Adrenal gland (tissue), 12 donors: ENCODE measurements around the gene CFAP206. TPM values are rescaled to one million over a fixed set of nuclear protein-coding genes. Genes with fewer than 3 reads are reported as not detected.

Experiments used
- DNase-seq, 7 donors: peaks; one replicate each; pipeline ENCODE4 v3.0.0-alpha.2; 2019 to 2020
- H3K27ac ChIP-seq, 5 donors: fragments of 200-600 bp; sonication (generic) in 4 of 5; 1 replicate in 3 of 5; 2 replicates in 2 of 5; pipeline versions ENCODE4 v1.5.1 to v1.8.0; 2016 to 2020; ENCODE audit warnings: mild to moderate bottlenecking in 1 of 5
- H3K27me3 ChIP-seq: fragments of 200-600 bp; 2 replicates; pipeline ENCODE4 v1.8.0; 2021
- H3K36me3 ChIP-seq, 2 donors: fragments of 200-600 bp; replicated peaks in 1 of 2; 1 replicate in 1 of 2; 2 replicates in 1 of 2; pipeline versions ENCODE4 v1.5.1 to v1.8.0; 2018 to 2022
- H3K4me1 ChIP-seq, 2 donors: fragments of 200-600 bp; replicated peaks in 1 of 2; 1 replicate in 1 of 2; 2 replicates in 1 of 2; pipeline versions ENCODE4 v1.5.1 to v1.8.0; 2018 to 2021
- H3K4me3 ChIP-seq, 4 donors: fragments of 200-600 bp; sonication (generic) in 3 of 4; one replicate each; pipeline ENCODE4 v1.5.1; 2016 to 2018
- H3K9me3 ChIP-seq, 3 donors: fragments of 200-600 bp; sonication (generic) in 1 of 3; replicated peaks in 1 of 3; 1 replicate in 2 of 3; 2 replicates in 1 of 3; pipeline versions ENCODE4 v1.5.1 to v1.8.0; 2016 to 2021
- CTCF ChIP-seq, 6 experiments: fragments of 450-650 bp in 4 of 6; fragments of 200-600 bp in 2 of 6; sonication (generic) in 1 of 6; IDR thresholded peaks; 1 replicate in 5 of 6; 2 replicates in 1 of 6; pipeline versions ENCODE4 v1.5.1 to v1.8.0; 2016 to 2021; ENCODE audit warnings: antibody characterized with exemption in 6 of 6, mild to moderate bottlenecking in 2 of 6, moderate library complexity in 1 of 6
- POLR2A ChIP-seq, 2 donors: fragments of 450-650 bp; IDR thresholded peaks; one replicate each; pipeline ENCODE4 v1.6.1; 2017; ENCODE audit warnings: antibody characterized with exemption in 2 of 2, mild to moderate bottlenecking in 2 of 2, moderate library complexity in 1 of 2
- WGBS, 4 donors: extraction: QIAGEN DNeasy Blood & Tissue Kit in 2 of 4; methylation state at CpG; one replicate each; pipeline versions ENCODE4 v1.1.5 to v1.1.7; 2013 to 2017; 5-methylcytosine and 5-hydroxymethylcytosine counted together
- intact Hi-C, 2 donors: fragments of 100-400 bp; cut with DNase I; formaldehyde crosslinking; loops; one replicate each; pipeline versions ENCODE4 v1.14.1 to v1.15.0; 2022 to 2023
- polyA plus RNA-seq, 3 donors: library from polyadenylated mRNA; stranded (reverse); fragments of 200-250 nt in 2 of 3; fragments of 350-450 nt in 1 of 3; fragmentation: Illumina TruSeq in 1 of 3; extraction: RNeasy Lipid Tissue Mini Kit (QIAGEN cat#74804) in 1 of 3; gene quantifications; one replicate each; pipeline ENCODE4 v1.2.3, GENCODE V29; 2013 to 2014
- total RNA-seq, 9 donors: library from RNA; depleted of rRNA in 4 of 9; stranded (reverse); fragments of >200 nt in 4 of 9; fragments of 120-200 nt in 1 of 9; fragmentation: NEBNext Ultra II Directional in 1 of 9; extraction: Animal tissue kit (Norgen Biotek cat#: 25700) in 1 of 9; gene quantifications; one replicate each; pipeline versions ENCODE4 v1.1.0 to v1.2.4, GENCODE V29; 2013 to 2023
- donor health status: healthy with polysubstance abuse.
- donor health status: Bipolar disorder and iron deficiency.
- donor health status: DM: yes; HTN: yes; CAD: no.
- donor health status: DM: no; HTN: no; CAD: no.
- donor health status: DM: no; HTN: no; CAD: no.
- donor health status: DM: yes; HTN: yes; CAD: no.

CFAP206 gene
- total and polyA plus RNA-seq, 12 donors: 0.09 to 1.6 (median 0.42) TPM

- Histone ChIP-seq H3K27ac (no peak overlapping the region), H3K27me3 (no peaks in the 10 kb centered on the region), H3K9me3 (no peaks in the 10 kb centered on the region), H3K4me1 (no peaks in the 10 kb centered on the region), H3K4me3 (no peak overlapping the region), H3K36me3 (no peaks in the 10 kb centered on the region)
- no peak for TF ChIP-seq POLR2A (IDR thresholded peaks at IDR 0.05)
- peak; percentile 60 to 85 (median 82) for TF ChIP-seq CTCF (IDR thresholded peaks at IDR 0.05)
- peak in 6 of 7 donors; percentile 16 to 66 (median 29) for DNase-seq
- intact Hi-C loops: no loop called here
- 0 to 7% (median 5%) methylated on average over 2 of the region's 2 CpGs for WGBS, 4 donors
Measured at GRCh38 chr6:87393026-87393622, 14.6 kb upstream of the CFAP206 start.

- WGBS, 4 donors: 82 to 93% (median 87%) methylated on average over 2 of the region's 2 CpGs
- H3K36me3 ChIP-seq: no peaks in the 10 kb centered on the region
- H3K4me1 ChIP-seq: no peaks in the 10 kb centered on the region
- H3K27me3 ChIP-seq: no peaks in the 10 kb centered on the region
- H3K27ac ChIP-seq: no peak overlapping the region
- no peaks in the 10 kb centered on the region for H3K9me3 ChIP-seq
- DNase-seq: no peak
- intact Hi-C loops: no loop called here
- H3K4me3 ChIP-seq: no peak overlapping the region
- TF ChIP-seq CTCF (IDR thresholded peaks at IDR 0.05) (no peak), POLR2A (IDR thresholded peaks at IDR 0.05) (no peak)
Measured at GRCh38 chr6:87395431-87395830, 12.3 kb upstream of the CFAP206 start.

GRCh38 chr6:87396595-87397392 is 11.0 kb upstream of the CFAP206 start:
- Histone ChIP-seq H3K27ac (no peak overlapping the region), H3K27me3 (no peaks in the 10 kb centered on the region), H3K9me3 (no peaks in the 10 kb centered on the region), H3K4me1 (no peaks in the 10 kb centered on the region), H3K4me3 (no peak overlapping the region), H3K36me3 (no peaks in the 10 kb centered on the region)
- WGBS, 4 donors: 80 to 85% (median 81%) methylated on average over 10 of the region's 10 CpGs
- TF ChIP-seq POLR2A (IDR thresholded peaks at IDR 0.05): no peak
- no peak for TF ChIP-seq CTCF (IDR thresholded peaks at IDR 0.05)
- intact Hi-C loops: no loop called here
- no peak for DNase-seq

- Histone ChIP-seq H3K9me3 (no peaks in the 10 kb centered on the region), H3K4me1 (no peaks in the 10 kb centered on the region), H3K36me3 (no peaks in the 10 kb centered on the region), H3K27ac (no peak overlapping the region), H3K27me3 (no peaks in the 10 kb centered on the region), H3K4me3 (no peak overlapping the region)
- intact Hi-C loops: no loop called here
- WGBS, 4 donors: 57 to 93% (median 76%) methylated on average over 1 of the region's 1 CpG
- DNase-seq: no peak
- no peak for TF ChIP-seq POLR2A (IDR thresholded peaks at IDR 0.05)
- TF ChIP-seq CTCF (IDR thresholded peaks at IDR 0.05): no peak
Measured at GRCh38 chr6:87397656-87398055, 10.1 kb upstream of the CFAP206 start.
